Endothelial cell of umbilical vein (primary cell): ENCODE measurements around the gene NOTCH2NLA.
"Not testable (repeated sequence)": the region's sequence is repeated elsewhere in the genome, so short reads cannot be mapped to it uniquely, and the experiment has no call there.

Source experiments
- CTCF ChIP-seq, 2 donors: IDR thresholded peaks; 1 replicate in 1 of 2; 2 replicates in 1 of 2; pipeline ENCODE4 v1.5.1; 2011; ENCODE audit warnings: low read length in 2 of 2, mild to moderate bottlenecking in 2 of 2, moderate library complexity in 2 of 2, control low read depth in 1 of 2, inconsistent platforms in 1 of 2, low read depth in 1 of 2; ENCODE audit not compliant: insufficient read depth in 1 of 2; ENCODE audit errors: extremely low read depth in 1 of 2
- EZH2 ChIP-seq: IDR thresholded peaks from 2 replicates; pipeline ENCODE4 v1.6.1; 2012; ENCODE audit warnings: borderline replicate concordance, low read depth, mild to moderate bottlenecking, moderate library complexity, low read length, inconsistent platforms; ENCODE audit not compliant: severe bottlenecking
- FOS ChIP-seq: IDR thresholded peaks from 2 replicates; pipeline ENCODE4 v1.6.1; 2011; ENCODE audit warnings: mild to moderate bottlenecking, low read length, moderate library complexity, borderline replicate concordance; ENCODE audit not compliant: insufficient read depth
- GATA2 ChIP-seq: IDR thresholded peaks from 2 replicates; pipeline ENCODE4 v1.7.0; 2011; ENCODE audit warnings: low read depth, mild to moderate bottlenecking, moderate library complexity, mixed read lengths, low read length; ENCODE audit not compliant: insufficient read length, insufficient read depth
- JUN ChIP-seq: IDR thresholded peaks from 2 replicates; pipeline ENCODE4 v1.6.1; 2011; ENCODE audit warnings: borderline replicate concordance, low read depth; ENCODE audit not compliant: insufficient read length, insufficient read depth
- MAX ChIP-seq: IDR thresholded peaks from 2 replicates; pipeline ENCODE4 v1.6.1; 2011; ENCODE audit not compliant: insufficient read depth, insufficient read length
- MYC ChIP-seq: IDR thresholded peaks from one replicate; pipeline ENCODE4 v1.6.1; 2011; ENCODE audit warnings: mild to moderate bottlenecking, low read depth, low read length
- POLR2A ChIP-seq: IDR thresholded peaks from 2 replicates; pipeline ENCODE4 v1.6.1; 2012; ENCODE audit warnings: low read depth, mild to moderate bottlenecking, control low read depth, low read length
- POLR2AphosphoS5 ChIP-seq: IDR thresholded peaks from 2 replicates; pipeline ENCODE4 v1.6.1; 2012; ENCODE audit warnings: low read depth, mild to moderate bottlenecking, control low read depth, low read length, moderate library complexity; ENCODE audit not compliant: insufficient read depth

- TF ChIP-seq POLR2A; CTCF (IDR thresholded peaks at IDR 0.05; ENCODE audit: extremely low read depth in 1 of 2, insufficient read depth in 1 of 2, low read depth in 1 of 2, low read length in 2 of 2); POLR2AphosphoS5; EZH2; FOS; GATA2; MYC; MAX; JUN: not testable (repeated sequence)
Measured at GRCh38 chr1:146254569-146255197, 25.9 kb upstream of the NOTCH2NLA start.
